HL-60 (cell line): ENCODE results near the gene ITSN1.

Experiments
- POLR2AphosphoS5 ChIP-seq: IDR thresholded peaks from 2 replicates; pipeline ENCODE4 v1.6.1; 2012; ENCODE audit warnings: low read depth
- TF ChIP-seq, protein P1 (sequence below): IDR thresholded peaks from one replicate; pipeline ENCODE4 v1.5.1; 2011; ENCODE audit warnings: low read length, control low read depth, inconsistent platforms; ENCODE audit not compliant: insufficient read depth
- TF ChIP-seq, protein P2 (sequence below): IDR thresholded peaks from 2 replicates; pipeline ENCODE4 v1.6.1; 2012; ENCODE audit warnings: low read depth; ENCODE audit not compliant: insufficient replicate concordance

DNA sequence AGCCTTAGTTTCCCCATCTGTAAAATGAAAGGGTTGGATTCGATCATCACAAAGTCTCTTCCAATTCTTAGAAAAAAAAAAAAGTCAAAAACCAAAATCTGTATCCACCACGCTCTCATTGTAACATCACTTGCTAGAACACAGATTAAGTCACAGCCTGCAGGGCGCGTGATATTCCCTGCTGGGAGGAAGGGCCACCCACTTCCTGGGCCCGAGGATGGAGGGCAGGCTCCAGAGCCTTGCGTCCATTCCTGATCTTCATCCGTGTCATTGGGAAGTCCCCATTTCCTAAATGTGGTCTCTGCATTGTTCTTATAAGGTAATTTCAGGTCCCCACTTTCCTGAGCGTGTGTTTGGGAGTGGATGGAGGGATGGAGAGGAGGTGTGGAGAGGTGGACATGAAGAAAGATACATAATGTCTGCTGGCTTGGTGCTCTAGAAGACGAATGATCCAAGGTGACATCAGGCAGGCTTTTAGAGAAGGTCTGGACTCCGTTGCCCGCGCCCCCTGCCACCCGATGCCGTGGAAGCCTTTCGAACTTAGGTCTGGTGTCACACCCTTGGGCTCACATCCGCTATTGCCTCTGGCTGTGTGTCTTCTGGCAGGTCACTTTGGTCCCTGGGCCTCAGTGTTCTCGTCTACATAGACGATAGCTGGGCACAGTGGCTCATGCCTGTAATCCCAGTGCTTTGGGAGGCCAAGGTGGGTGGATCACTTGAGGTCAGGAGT, 217.2 kb downstream of the ITSN1 start:
- TF ChIP-seq, protein P1, sequence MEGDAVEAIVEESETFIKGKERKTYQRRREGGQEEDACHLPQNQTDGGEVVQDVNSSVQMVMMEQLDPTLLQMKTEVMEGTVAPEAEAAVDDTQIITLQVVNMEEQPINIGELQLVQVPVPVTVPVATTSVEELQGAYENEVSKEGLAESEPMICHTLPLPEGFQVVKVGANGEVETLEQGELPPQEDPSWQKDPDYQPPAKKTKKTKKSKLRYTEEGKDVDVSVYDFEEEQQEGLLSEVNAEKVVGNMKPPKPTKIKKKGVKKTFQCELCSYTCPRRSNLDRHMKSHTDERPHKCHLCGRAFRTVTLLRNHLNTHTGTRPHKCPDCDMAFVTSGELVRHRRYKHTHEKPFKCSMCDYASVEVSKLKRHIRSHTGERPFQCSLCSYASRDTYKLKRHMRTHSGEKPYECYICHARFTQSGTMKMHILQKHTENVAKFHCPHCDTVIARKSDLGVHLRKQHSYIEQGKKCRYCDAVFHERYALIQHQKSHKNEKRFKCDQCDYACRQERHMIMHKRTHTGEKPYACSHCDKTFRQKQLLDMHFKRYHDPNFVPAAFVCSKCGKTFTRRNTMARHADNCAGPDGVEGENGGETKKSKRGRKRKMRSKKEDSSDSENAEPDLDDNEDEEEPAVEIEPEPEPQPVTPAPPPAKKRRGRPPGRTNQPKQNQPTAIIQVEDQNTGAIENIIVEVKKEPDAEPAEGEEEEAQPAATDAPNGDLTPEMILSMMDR: no peak
- TF ChIP-seq, protein P2, sequence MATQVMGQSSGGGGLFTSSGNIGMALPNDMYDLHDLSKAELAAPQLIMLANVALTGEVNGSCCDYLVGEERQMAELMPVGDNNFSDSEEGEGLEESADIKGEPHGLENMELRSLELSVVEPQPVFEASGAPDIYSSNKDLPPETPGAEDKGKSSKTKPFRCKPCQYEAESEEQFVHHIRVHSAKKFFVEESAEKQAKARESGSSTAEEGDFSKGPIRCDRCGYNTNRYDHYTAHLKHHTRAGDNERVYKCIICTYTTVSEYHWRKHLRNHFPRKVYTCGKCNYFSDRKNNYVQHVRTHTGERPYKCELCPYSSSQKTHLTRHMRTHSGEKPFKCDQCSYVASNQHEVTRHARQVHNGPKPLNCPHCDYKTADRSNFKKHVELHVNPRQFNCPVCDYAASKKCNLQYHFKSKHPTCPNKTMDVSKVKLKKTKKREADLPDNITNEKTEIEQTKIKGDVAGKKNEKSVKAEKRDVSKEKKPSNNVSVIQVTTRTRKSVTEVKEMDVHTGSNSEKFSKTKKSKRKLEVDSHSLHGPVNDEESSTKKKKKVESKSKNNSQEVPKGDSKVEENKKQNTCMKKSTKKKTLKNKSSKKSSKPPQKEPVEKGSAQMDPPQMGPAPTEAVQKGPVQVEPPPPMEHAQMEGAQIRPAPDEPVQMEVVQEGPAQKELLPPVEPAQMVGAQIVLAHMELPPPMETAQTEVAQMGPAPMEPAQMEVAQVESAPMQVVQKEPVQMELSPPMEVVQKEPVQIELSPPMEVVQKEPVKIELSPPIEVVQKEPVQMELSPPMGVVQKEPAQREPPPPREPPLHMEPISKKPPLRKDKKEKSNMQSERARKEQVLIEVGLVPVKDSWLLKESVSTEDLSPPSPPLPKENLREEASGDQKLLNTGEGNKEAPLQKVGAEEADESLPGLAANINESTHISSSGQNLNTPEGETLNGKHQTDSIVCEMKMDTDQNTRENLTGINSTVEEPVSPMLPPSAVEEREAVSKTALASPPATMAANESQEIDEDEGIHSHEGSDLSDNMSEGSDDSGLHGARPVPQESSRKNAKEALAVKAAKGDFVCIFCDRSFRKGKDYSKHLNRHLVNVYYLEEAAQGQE: no peak
- TF ChIP-seq POLR2AphosphoS5: no peak
